HG03159 (cell line): ENCODE measurements around the gene ZNF451.

ENCODE experiments used
- ATAC-seq: cut with Tn5 transposase; IDR thresholded peaks from one replicate; pipeline ENCODE4 v1.9.1; 2021; ENCODE audit warnings: mild to moderate bottlenecking, moderate library complexity; ENCODE audit not compliant: unreplicated experiment

Gene ZNF451

GRCh38 chr6:57147401-57147800 lies 57.4 kb downstream of the ZNF451 start:
- ATAC-seq: no peak

DNA sequence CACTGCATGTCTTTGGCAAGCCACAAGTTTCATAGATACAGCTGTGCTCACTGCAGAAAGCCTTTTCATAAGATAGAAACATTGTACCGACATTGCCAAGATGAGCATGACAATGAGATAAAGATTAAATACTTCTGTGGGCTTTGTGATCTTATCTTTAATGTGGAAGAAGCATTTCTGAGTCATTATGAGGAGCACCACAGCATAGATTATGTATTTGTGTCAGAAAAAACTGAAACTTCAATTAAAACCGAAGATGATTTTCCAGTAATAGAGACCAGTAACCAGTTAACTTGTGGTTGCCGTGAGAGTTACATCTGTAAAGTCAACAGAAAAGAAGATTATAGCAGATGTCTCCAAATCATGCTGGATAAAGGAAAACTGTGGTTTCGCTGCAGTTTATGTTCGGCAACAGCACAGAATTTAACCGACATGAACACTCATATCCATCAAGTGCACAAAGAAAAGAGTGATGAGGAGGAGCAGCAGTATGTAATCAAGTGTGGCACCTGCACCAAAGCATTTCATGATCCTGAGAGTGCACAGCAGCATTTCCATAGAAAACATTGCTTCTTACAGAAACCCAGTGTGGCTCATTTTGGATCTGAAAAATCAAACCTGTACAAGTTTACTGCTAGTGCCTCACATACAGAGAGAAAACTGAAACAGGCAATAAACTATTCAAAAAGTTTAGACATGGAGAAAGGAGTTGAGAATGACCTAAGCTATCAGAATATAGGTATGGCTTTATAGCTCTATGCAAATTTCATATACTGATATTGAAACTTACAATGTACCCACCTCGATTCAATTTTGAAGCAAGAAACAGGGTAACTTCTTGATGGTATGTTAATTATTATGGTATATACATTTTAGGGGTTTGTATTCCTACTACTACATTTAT lies 58.2 kb downstream of the ZNF451 start:
- no peak for ATAC-seq

DNA sequence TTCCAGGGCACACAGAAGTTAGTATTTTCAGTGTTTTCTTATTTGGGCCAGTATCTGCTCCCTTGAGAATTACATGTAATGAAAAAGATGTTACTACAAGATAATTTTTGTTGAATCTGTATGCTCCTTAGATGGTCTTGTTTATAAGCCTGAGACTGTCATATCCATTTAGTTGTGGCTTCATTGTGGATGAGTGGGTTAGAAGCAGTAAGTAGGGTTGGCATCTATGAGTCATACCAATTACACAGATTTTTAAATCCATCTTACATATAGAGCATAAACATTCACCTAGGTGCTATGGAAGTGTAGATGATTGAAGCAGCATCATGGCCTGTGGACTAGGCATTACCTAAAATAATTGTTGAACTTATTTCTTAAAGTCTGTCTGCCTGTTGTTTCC lies 68.7 kb downstream of the ZNF451 start:
- no peak for ATAC-seq

GRCh38 chr6:57159127-57159526 lies 69.1 kb downstream of the ZNF451 start:
- no peak for ATAC-seq

DNA sequence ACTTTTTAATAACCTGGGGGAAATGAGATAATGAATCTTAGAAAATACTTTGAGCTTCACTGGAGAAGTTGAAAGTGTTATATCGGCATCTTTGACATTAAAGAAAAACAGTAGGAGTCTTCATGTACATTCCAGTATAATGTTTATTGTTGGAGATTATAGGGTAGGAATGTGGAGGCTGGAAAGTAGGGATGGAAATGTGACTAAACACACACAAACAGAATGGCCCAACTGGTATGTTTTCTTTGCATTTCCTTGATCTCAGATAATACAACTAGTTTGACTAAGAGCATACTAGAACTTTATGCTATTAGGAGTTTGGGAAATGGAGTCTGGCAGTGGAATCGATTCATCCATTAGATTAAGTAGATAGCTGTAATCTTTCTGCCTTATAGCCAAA lies 72.0 kb downstream of the ZNF451 start:
- ATAC-seq: no peak

DNA sequence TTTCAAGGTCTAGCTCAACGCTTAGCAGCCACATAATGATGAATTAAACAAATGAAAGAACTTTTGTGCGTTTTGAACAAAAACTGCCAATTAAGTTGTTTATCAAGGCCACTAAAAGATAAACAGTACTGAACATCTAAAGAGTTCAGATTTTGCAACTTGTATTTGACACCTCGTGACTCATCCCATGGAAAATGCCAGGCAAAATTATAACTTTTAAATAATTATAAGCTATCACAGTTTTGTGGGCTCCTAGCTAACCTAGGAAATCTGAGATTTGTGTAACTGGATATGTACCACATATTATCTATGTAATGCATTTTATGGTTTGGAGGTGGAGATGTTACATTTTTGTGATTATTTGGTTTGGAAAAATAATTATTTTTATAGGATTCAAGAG lies 72.5 kb downstream of the ZNF451 start:
- no peak for ATAC-seq

GRCh38 chr6:57163956-57164355 lies 74.0 kb downstream of the ZNF451 start:
- ATAC-seq: no peak

- no peak for ATAC-seq
These were observed 75.1 kb downstream of the ZNF451 start for GRCh38 chr6:57165080-57165479.

- peak; percentile 85 for ATAC-seq
These were observed 82.4 kb downstream of the ZNF451 start, which contains the start of gene BAG2 for GRCh38 chr6:57172136-57173055. BAG2 (plus strand) TSS chr6:57172326; CDS start chr6:57172698, 372 bp downstream.

DNA sequence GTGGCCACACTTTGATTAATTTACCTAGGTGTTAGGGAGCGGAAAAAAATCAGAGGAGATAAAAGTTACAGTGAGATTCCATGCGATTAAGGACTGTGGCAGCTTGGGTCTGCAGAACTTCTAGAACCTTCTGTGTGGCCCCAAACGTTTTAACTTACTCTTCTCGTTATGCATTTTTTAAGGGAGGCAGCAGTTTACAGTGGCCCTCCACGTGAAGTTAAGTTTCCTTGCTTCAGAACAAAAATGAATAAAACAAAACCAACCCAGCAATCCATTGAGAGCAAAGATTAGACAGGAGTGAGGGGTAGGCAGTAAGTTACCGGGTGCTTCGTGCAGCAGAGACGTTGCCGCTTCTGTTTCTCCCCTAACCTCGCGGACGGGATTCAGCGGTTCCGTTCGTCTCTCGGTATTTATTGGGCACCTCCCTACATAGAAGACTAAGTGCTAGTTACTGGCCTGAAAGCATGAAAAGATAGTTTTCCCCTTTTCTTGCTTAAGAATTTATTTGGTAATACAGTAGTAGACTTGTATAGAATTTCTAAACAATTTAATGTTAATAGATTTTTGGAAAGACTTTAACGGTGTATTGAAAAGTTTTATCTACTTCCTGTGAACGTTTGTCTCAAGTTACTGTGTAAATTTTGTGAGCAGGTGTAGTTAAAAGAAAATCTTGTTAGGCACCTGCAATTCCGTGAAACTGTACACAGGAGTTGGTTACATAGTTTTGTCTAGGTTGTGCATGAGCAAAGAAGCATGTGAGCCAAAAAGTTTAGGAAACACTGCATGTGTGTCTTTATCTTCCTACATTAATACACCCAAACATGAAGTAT lies 83.3 kb downstream of the ZNF451 start:
- no peak for ATAC-seq

GRCh38 chr6:57173886-57174510 lies 84.0 kb downstream of the ZNF451 start:
- ATAC-seq: no peak

DNA sequence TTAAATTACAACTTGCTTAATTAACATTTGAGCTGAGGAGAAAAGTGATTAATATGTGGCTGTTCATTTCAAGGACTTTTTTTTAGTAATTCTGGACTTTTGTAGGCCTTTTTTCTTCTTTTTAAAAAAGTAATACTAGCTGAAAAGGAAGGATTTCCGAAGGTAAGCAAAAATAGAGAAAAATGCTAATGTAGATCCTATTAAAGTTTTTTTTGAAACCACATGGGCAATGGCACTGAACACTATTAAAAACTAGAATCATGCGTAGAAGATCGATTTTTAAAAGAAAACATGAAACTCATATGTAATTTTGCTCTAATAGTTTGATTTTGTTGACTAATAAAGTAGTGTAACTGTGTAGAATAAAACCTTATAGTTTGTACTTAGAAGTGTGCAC lies 84.5 kb downstream of the ZNF451 start:
- no peak for ATAC-seq

GRCh38 chr6:57177545-57178265 lies 87.7 kb downstream of the ZNF451 start:
- no peak for ATAC-seq

DNA sequence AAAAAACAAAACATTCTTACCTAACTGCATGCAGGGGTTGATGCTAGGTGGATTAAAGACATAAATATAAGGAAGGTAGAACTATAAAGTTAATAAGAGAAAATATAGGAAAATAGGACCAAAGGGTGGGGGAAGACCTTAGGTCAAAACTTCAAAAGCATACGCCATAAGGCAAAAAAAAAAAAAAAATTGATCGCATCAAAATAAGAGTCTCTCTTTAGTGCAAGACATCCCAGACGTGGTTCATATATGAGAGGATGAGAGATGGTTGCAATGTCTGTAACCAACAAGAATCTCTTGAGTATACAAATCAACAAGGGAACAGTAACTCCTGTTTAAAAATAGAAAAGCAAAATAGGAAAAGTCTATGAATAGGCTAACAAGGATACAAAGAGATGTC lies 90.6 kb downstream of the ZNF451 start:
- ATAC-seq: no peak

DNA sequence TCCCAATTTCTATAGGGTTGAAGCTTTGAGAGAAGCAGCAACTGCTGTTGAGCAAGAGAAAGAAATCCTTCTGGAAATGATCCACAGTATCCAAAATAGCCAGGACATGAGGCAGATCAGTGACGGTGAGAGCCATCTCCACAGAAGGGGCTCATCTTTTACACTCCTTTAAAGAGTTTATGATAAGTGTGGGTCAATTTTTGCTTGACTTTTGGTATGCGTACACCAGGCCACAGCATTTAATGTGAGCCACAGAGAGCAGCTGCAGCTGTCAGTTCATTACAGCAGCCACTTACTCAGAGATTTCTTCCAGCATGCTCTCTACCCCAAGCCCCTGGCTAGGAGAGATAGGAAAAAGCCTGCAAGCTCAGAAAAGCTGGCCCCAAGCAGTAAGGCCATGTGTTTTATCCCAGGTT lies 92.0 kb downstream of the ZNF451 start:
- ATAC-seq: no peak

DNA sequence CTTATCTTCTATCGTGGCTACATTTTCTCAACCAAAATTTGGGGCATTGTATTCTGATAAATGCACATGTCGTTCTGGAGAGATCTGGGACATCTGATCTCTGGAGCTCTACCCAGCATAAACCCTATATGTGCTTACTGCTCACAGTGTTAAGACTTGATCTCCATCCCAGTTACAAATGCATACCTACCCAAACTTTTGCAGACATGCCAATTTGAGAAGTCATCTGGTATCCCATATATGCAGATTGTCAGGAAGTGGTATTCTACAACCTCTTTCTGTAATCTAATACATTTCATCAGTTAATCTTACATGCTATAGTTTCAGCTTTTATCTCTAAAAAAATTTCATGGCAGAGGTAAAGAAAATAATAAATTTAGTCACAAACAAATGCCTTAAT lies 93.3 kb downstream of the ZNF451 start:
- ATAC-seq: no peak

GRCh38 chr6:57190140-57190539 lies 100.2 kb downstream of the ZNF451 start:
- no peak for ATAC-seq

DNA sequence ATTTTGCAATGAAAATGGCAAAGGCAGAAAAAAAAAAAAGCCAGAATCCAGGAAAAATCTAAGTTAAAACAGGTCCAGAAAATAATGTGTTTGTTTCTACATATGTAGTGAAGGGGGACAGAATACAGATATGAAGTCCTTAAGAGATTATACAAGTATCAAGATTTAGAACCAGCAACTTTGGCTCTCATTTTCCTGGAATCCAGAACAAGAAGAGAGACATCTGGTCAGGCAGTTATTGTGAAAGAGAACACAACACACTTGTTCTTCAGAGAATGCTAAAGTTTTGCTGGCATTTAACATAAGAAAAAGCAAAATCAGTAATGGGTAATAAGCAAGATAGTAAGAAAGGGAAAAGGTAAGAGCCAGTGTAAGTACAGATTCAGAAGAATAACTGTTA lies 103.2 kb downstream of the ZNF451 start:
- ATAC-seq: no peak

- ATAC-seq: no peak
These were observed 105.5 kb downstream of the ZNF451 start for GRCh38 chr6:57195457-57195856.
